Activated CD4-positive, alpha-beta T cell treated with anti-CD3 and anti-CD28 coated beads for 4 hours (primary cell): ENCODE data around the gene ACO2.

Source experiments
- DNase-seq, 2 donors: peaks; one replicate each; pipeline ENCODE4 v3.0.0-alpha.2; 2020

The ACO2 gene

GRCh38 chr22:41491374-41492100, 22.6 kb downstream of the ACO2 start:
- DNase-seq: no peak

- DNase-seq: no peak
These were observed 29.5 kb downstream of the ACO2 start for GRCh38 chr22:41498303-41498835.

- DNase-seq: no peak
These were observed 30.8 kb downstream of the ACO2 start for GRCh38 chr22:41499624-41500280.

GRCh38 chr22:41500303-41500702, 31.4 kb downstream of the ACO2 start:
- DNase-seq: no peak

DNA sequence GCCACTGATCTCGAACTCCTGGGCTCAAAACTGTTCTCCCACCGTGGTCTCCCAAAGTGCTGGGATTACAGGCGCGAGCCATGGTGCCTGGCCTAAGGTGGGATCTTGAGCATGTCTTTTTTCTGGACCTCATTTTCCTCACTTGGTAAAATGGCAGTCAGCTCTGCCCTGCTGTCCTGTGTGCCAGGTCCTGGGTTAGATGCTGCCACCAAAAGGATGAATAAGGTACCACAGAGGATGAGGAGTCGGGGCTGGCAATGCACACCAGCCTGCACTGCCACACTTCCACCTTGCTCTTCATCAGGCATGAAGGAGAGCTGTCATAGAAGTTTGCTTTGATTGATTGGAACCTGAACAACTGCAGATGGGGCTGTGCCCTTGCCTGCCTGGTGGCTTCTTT, 32.3 kb downstream of the ACO2 start:
- DNase-seq: no peak

- DNase-seq: no peak
These were observed 35.5 kb downstream of the ACO2 start for GRCh38 chr22:41504397-41504796.

DNA sequence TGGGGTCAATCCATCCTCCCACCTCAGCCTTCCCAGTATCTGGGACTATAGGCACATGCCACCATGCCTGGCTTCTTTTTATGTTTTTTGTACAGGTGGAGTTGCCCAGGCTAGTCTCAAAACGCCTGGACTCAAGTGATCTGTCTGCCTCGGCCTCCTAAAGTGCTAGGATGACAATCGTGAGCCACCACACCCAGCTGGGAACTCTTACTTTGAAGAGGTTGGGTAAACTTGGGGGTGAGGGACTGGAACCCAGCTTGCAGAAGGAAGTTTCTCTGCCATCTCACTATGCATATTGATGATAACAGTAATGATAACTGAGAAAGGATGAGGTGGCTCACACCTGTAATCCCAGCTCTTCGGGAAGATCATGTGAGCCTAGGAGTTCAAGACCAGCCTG, 35.9 kb downstream of the ACO2 start:
- DNase-seq: no peak

DNA sequence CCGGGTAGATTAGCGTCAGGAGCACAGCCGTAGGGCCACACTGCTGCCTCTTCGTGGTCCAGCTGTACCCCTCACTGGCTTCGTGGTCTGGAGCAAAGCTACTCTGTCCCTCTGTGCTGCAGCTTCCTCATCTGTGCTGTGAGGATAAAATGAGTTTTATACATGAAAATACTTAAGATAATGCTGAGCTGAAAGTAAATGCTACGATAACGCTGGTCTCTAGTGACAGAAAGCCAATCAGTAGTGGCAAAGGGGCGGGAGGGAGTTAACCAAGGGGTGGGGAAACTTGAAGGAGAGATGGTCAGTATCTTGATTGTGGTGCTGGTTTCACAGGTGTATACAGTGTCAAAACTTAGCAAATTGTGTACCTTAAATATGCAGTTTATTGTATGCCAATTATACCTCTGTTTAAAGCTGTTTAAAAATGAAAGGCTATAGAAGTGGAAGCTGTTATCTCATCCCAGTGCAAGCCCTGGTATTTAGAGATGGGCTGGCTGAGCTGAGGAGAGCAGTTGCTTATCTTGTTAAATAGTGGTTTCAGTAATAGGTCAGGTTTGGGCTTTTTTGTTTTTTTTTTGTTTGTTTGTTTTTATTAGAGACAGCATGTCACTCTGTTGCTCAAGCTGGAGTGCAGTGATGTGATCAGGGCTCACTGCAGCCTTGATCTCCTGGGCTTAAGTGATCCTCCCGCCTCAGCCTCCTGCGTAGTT, 36.7 kb downstream of the ACO2 start:
- DNase-seq: no peak

DNA sequence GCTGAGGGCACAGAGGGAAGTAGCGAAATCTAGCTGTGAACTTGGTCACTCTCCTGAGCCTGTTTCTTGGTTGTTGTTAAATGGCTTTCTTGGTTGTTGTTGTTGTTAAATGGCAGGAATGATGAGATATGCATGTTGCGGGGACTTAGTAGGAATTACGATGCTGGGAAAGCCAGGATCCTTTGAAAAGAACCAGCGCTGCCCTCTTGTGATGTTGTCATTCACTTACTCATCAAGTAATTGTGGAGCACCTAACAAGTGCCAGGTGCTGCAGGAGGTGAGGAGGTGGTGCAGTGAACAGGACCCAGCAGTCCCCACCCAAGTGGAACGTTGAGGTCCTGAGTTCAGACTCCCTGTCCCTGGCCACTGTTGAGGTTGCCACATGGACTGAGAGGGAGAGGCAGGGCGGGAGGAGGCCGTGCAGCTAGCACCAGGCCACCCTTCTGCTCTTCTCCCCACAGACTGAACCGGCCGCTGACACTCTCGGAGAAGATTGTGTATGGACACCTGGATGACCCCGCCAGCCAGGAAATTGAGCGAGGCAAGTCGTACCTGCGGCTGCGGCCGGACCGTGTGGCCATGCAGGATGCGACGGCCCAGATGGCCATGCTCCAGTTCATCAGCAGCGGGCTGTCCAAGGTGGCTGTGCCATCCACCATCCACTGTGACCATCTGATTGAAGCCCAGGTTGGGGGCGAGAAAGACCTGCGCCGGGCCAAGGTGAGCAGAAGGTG, 38.6 kb downstream of the ACO2 start:
- no peak for DNase-seq

- no peak for DNase-seq
These were observed 39.9 kb downstream of the ACO2 start for GRCh38 chr22:41508770-41509170.

GRCh38 chr22:41511521-41511968, 42.6 kb downstream of the ACO2 start:
- no peak for DNase-seq

- DNase-seq: no peak
These were observed 43.7 kb downstream of the ACO2 start for GRCh38 chr22:41512421-41513194.

- DNase-seq: no peak
These were observed 44.5 kb downstream of the ACO2 start for GRCh38 chr22:41513391-41513790.

DNA sequence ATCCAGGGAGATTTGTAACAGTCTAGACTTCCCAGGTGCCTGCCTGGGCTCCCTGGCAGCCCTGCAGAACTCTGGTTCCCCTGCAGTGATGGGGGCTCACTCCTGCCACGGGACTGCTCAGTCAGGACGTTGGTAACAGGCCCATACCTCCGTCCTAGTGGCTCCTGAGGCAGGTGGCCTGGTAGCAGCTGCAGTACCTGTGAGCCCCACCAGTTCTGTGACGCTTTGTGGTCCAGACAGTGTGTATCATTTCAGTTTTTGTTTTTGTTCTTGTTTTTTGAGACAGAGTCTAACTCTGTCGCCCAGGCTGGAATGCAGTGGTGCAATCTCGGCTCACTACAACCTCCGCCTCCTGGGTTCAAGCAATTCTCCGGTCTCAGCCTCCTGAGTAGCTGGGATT, 47.5 kb downstream of the ACO2 start:
- DNase-seq: no peak

DNA sequence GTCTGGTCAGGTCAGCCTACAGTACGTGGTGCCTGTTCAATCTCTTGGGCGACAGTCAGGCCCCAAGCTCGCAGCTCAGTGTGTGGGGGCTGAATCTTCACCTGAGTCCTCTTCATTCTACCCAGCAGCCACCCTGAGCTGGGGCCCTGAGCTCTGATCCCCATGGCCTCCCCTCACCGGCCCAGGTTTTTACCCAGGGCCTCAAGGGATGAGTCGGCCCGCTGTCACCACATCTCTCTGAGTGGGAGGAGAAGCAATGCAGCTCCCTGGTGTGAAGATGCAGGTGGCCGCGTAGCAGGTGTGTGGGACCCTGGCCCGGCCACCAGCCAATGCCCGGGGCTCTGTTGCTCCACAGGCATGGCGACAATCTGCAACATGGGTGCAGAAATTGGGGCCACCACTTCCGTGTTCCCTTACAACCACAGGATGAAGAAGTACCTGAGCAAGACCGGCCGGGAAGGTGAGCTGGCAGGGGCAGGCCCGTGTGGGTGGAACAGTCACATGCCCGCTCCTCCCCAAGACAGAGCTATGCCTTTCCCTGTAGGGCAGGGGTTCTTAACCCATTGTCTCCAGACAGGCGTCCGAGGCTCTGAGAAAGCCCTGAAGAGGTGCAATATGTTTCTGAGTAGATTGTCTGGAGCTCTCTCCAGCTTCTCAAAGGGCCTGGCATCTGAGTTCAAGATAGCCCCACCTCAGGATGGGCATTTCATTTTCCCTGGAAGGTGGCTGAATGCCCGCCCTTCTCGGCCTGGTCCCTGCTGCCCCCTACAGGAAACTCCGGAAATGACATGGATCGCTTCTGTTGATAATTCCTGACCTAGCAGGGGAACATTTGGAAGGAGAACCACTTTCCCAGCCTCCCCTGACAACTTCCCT, 48.5 kb downstream of the ACO2 start:
- DNase-seq: peak in 1 of 2 donors; percentile 51

- no peak for DNase-seq
These were observed 49.1 kb downstream of the ACO2 start for GRCh38 chr22:41518048-41518347.

DNA sequence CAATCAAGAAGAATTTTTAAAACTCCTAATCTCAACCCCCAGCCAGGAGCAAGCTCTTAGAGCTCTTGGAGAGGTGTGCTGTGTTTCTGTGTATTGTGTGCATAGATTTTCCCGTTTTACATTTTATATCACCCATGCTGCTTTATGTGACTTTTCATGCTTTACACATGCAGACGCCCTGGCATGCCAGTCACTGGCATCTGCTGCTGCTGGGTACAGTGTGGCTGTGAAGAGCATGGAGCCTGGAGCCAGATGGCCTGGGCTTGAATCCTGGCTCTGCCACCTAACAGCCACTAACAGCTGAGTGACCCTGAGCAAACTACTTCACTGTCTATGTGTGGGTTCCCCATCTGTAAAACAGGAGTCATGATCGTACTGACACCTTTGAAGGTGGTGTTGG, 52.2 kb downstream of the ACO2 start:
- DNase-seq: no peak

DNA sequence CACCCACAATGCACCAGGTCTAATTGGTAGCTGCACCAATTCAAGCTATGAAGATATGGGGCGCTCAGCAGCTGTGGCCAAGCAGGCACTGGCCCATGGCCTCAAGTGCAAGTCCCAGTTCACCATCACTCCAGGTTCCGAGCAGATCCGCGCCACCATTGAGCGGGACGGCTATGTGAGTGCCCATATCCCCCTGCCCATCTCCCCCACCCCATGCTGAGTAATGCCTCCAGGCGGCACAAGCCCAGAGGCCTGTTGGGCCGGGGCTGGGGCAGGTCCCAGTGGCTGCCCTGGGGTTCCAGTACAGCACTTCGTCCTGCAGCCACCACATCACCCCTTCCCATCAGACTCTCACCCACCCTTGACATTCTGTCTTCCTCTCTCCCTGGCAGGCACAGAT, 53.9 kb downstream of the ACO2 start:
- no peak for DNase-seq

GRCh38 chr22:41523464-41524221, 54.7 kb downstream of the ACO2 start:
- DNase-seq: no peak

DNA sequence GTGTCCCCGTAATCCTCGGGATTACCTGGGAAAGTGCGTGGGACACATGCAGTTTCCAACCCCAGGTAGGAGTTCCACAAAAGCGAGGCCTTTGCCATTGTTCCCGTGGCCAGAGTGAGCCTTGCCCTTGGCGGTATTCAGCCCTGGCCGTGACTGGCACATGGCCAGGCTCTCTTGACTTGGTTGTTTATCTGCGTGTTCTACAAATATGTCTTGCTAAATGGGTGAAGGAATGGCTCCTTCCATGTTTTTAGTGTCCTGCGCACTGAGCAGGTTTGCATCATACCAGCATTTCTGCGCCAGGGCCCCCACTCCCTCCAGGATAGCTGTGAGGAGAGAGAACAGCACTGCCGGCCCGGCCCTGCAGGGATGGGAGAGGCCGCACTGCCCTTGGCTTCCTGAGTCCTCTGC, 55.3 kb downstream of the ACO2 start:
- DNase-seq: no peak
